ENCODE results near the gene PUS7L.
"Not testable (repeated sequence)": the region's sequence is repeated elsewhere in the genome, so short reads cannot be mapped to it uniquely, and the experiment has no call there.

Gene PUS7L

GRCh38 chr12:43754015-43754414 is 4.6 kb downstream of the PUS7L start:
- intact Hi-C loops (cut with DNase I) = no loop called here
- DNase-seq = no peak

- DNase-seq; intact Hi-C loops (cut with DNase I): not testable (repeated sequence)
Measured at GRCh38 chr12:43751360-43751759, 7.2 kb downstream of the PUS7L start.

- intact Hi-C loops (cut with DNase I) = no loop called here
- DNase-seq = no peak
Measured at GRCh38 chr12:43750814-43751213, 7.8 kb downstream of the PUS7L start.

- DNase-seq = no peak
- intact Hi-C loops (cut with DNase I) = no loop called here
Measured at GRCh38 chr12:43749016-43749415, 9.6 kb downstream of the PUS7L start.

GRCh38 chr12:43744826-43745225 is 13.8 kb downstream of the PUS7L start:
- DNase-seq = no peak
- intact Hi-C loops (cut with DNase I) = no loop called here

GRCh38 chr12:43742106-43742505 is 16.5 kb downstream of the PUS7L start:
- intact Hi-C loops (cut with DNase I) = no loop called here
- DNase-seq = no peak

GRCh38 chr12:43740511-43741100 is 18.0 kb downstream of the PUS7L start:
- no peak for DNase-seq
- intact Hi-C loops (cut with DNase I) = no loop called here

- DNase-seq = no peak
- intact Hi-C loops (cut with DNase I) = no loop called here
Measured at GRCh38 chr12:43737646-43738045, 20.9 kb downstream of the PUS7L start.

- DNase-seq = no peak
- intact Hi-C loops (cut with DNase I) = no loop called here
Measured at GRCh38 chr12:43736927-43737440, 21.6 kb downstream of the PUS7L start.

GRCh38 chr12:43733687-43734086 is 24.9 kb downstream of the PUS7L start:
- no peak for DNase-seq
- intact Hi-C loops (cut with DNase I) = no loop called here

GRCh38 chr12:43730283-43730682 is 28.3 kb downstream of the PUS7L start:
- intact Hi-C loops (cut with DNase I) = no loop called here
- no peak for DNase-seq

GRCh38 chr12:43728698-43729097 is 29.9 kb downstream of the PUS7L start:
- intact Hi-C loops (cut with DNase I) = no loop called here
- no peak for DNase-seq

GRCh38 chr12:43728117-43728516 is 30.5 kb downstream of the PUS7L start:
- intact Hi-C loops (cut with DNase I) = no loop called here

GRCh38 chr12:43723134-43723533 is 35.5 kb downstream of the PUS7L start:
- DNase-seq = no peak
- intact Hi-C loops (cut with DNase I) = no loop called here

More at GRCh38 chr12:43728117-43728516, 30.5 kb downstream of the PUS7L start:
- DNase-seq = no peak

GRCh38 chr12:43722621-43723020 is 36.0 kb downstream of the PUS7L start:
- intact Hi-C loops (cut with DNase I) = no loop called here
- no peak for DNase-seq

GRCh38 chr12:43711348-43711747 is 47.2 kb downstream of the PUS7L start:
- no peak for DNase-seq
- intact Hi-C loops (cut with DNase I) = no loop called here

GRCh38 chr12:43703772-43704171 is 54.8 kb downstream of the PUS7L start:
- DNase-seq; intact Hi-C loops (cut with DNase I): not testable (repeated sequence)

- not testable (repeated sequence) for DNase-seq
- intact Hi-C loops (cut with DNase I) = loop anchor here (2.0 kb wide), 1 partner anchor 74 kb away; no protein-coding TSS in a partner anchor
Measured at GRCh38 chr12:43701194-43701593, 57.4 kb downstream of the PUS7L start.

GRCh38 chr12:43696154-43696553 is 62.4 kb downstream of the PUS7L start:
- no peak for DNase-seq
- intact Hi-C loops (cut with DNase I) = no loop called here

GRCh38 chr12:43694879-43695278 is 63.7 kb downstream of the PUS7L start:
- DNase-seq = no peak
- intact Hi-C loops (cut with DNase I) = no loop called here

GRCh38 chr12:43692064-43692463 is 66.5 kb downstream of the PUS7L start:
- intact Hi-C loops (cut with DNase I) = no loop called here
- no peak for DNase-seq

GRCh38 chr12:43685491-43685890 is 73.1 kb downstream of the PUS7L start:
- intact Hi-C loops (cut with DNase I) = not testable (repeated sequence)
- peak in 1 of 10 donors; percentile 47 for DNase-seq

All from posterior cingulate gyrus (tissue), 11 donors.